ENCODE results near the gene IQCB1. TPM values are rescaled to one million over a fixed set of nuclear protein-coding genes. Genes with fewer than 3 reads are reported as not detected.
"Not testable (repeated sequence)": the region's sequence is repeated elsewhere in the genome, so short reads cannot be mapped to it uniquely, and the experiment has no call there.

IQCB1 gene
- 18.8 and 22.2 TPM in 2 replicates for total RNA-seq (2014; rRNA removed; shearing (Covaris generic))

GRCh38 chr3:121834671-121835464, at the start of gene IQCB1, which contains the start of gene EAF2:
Gene IQCB1, minus strand, starts transcription at chr3:121835060. Its CDS starts 6,100 bp downstream, at chr3:121828960.
Gene EAF2, plus strand, starts transcription at chr3:121835209. Its CDS starts 77 bp downstream, at chr3:121835286.
- DNase-seq (ENCODE audit: low read depth) = peak; percentile 93

GRCh38 chr3:121883507-121883906, 48.6 kb upstream of the IQCB1 start:
- peak; percentile 29 for DNase-seq (ENCODE audit: low read depth)

- no peak for DNase-seq (ENCODE audit: low read depth)
Measured at GRCh38 chr3:121878411-121878810, 43.6 kb upstream of the IQCB1 start.

GRCh38 chr3:121871430-121871829, 36.6 kb upstream of the IQCB1 start:
- no peak for DNase-seq (ENCODE audit: low read depth)

- no peak for DNase-seq (ENCODE audit: low read depth)
Measured at GRCh38 chr3:121870717-121871116, 35.9 kb upstream of the IQCB1 start.

- no peak for DNase-seq (ENCODE audit: low read depth)
Measured at GRCh38 chr3:121869736-121870135, 34.9 kb upstream of the IQCB1 start.

- no peak for DNase-seq (ENCODE audit: low read depth)
Measured at GRCh38 chr3:121863801-121864200, 28.9 kb upstream of the IQCB1 start.

- not testable (repeated sequence) for DNase-seq (ENCODE audit: low read depth)
Measured at GRCh38 chr3:121863247-121863646, 28.4 kb upstream of the IQCB1 start.

GRCh38 chr3:121857778-121858177, 22.9 kb upstream of the IQCB1 start:
- not testable (repeated sequence) for DNase-seq (ENCODE audit: low read depth)

GRCh38 chr3:121855555-121855954, 20.7 kb upstream of the IQCB1 start:
- peak; percentile 11 for DNase-seq (ENCODE audit: low read depth)

GRCh38 chr3:121852256-121852655, 17.4 kb upstream of the IQCB1 start:
- no peak for DNase-seq (ENCODE audit: low read depth)

GRCh38 chr3:121844892-121845291, 10.0 kb upstream of the IQCB1 start:
- no peak for DNase-seq (ENCODE audit: low read depth)

GRCh38 chr3:121839962-121840361, 5.1 kb upstream of the IQCB1 start:
- DNase-seq (ENCODE audit: low read depth) = no peak

GRCh38 chr3:121836481-121836880, 1.6 kb upstream of the IQCB1 start:
- DNase-seq (ENCODE audit: low read depth) = no peak

GRCh38 chr3:121836064-121836463, 1.2 kb upstream of the IQCB1 start:
- DNase-seq (ENCODE audit: low read depth) = no peak

GRCh38 chr3:121835465-121835801, 573 bp upstream of the IQCB1 start:
- no peak for DNase-seq (ENCODE audit: low read depth)

- peak; percentile 13 for DNase-seq (ENCODE audit: low read depth)
Measured at GRCh38 chr3:121834157-121834670, 646 bp downstream of the IQCB1 start.

GRCh38 chr3:121822973-121823372, 11.9 kb downstream of the IQCB1 start:
- no peak for DNase-seq (ENCODE audit: low read depth)

GRCh38 chr3:121821421-121822199, 13.2 kb downstream of the IQCB1 start:
- DNase-seq (ENCODE audit: low read depth) = no peak

GRCh38 chr3:121819236-121819635, 15.6 kb downstream of the IQCB1 start:
- DNase-seq (ENCODE audit: low read depth) = no peak

- no peak for DNase-seq (ENCODE audit: low read depth)
Measured at GRCh38 chr3:121818578-121818977, 16.3 kb downstream of the IQCB1 start.

- DNase-seq (ENCODE audit: low read depth) = no peak
Measured at GRCh38 chr3:121817753-121818152, 17.1 kb downstream of the IQCB1 start.

GRCh38 chr3:121809249-121809648, 25.6 kb downstream of the IQCB1 start:
- no peak for DNase-seq (ENCODE audit: low read depth)
